Measurements from ENCODE around the gene EMC7.

Gene EMC7

GRCh38 chr15:34038023-34038870 is 63.4 kb downstream of the EMC7 start:
- peak; percentile 8 to 91 (median 78) for DNase-seq
